Fibroblast of skin of left biceps (primary cell): Measurements from ENCODE around the gene UNC5B.
"Not testable (repeated sequence)": the region's sequence is repeated elsewhere in the genome, so short reads cannot be mapped to it uniquely, and the experiment has no call there.

ENCODE experiments used
- DNase-seq, 2 experiments: peaks; one replicate each; pipeline ENCODE4 v3.0.0-alpha.2; 2013; ENCODE audit warnings: low read depth in 2 of 2

UNC5B gene

DNA sequence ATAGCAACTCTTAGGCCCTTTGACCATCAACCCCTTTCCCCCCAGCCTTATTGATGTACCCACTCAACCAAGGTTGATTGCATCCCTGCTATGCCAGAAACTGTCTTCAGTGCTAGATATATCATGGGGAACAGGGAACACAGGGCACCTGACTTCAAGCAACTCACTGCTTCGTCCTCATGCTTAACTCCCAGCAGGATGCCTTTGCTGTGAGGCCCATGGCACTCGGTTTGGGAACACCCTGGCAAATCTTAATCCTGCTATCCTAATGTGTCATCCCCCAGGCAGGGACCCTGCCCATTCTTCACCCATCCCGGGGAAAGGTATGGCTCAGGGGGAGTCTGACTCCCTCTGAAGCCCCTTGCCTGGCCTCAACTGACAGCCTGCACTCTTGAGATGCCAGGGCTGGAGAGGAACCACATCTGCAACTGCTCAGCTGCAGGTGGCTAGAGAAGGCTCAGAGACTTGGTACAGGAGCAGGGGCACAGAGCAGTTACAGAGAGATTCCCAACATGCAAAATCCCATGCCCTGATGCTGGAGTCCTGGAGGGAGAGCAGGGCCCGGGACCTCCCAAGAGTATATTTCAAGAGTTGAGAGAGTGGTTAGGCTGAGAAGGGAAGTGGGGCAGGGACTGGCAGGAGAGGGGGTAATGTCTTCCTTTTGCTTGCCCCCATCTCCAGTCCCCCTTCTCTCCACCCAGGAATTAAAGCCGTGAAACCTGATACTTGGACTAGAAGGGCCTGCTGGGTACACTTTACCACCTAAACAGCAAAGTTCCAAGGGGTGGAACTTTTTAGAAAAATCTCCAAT, 2.4 kb upstream of the UNC5B start:
- DNase-seq, result no peak

GRCh38 chr10:71210542-71210871, 1.9 kb upstream of the UNC5B start:
- DNase-seq, result no peak

- DNase-seq, result no peak
Measured at GRCh38 chr10:71211053-71211452, 1.3 kb upstream of the UNC5B start.

DNA sequence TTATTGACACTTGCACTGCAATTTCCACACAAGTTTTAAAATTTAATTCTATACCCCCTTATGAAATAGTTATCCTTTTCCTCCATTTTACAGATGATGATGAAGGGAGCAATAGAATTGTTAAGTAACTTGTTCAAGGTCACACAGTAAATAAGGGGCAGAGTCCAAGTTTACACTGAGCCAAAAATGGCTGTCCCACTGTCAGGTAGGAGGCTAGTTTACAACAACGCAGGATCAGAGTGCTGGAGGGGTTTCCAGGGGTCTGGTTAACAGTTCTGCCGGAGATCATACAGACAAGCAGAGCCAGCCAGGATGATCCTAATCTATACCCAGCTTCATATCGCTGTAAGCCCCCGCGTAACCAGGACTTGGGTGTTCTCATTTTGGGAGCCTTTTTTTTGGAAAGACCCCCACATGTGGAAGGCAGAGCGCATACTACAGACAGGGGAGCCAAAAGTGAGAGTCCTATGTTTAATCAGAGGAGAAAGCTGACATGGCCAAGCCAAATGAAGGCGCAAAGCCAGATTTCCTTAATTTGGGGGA, 524 bp upstream of the UNC5B start:
- DNase-seq, result no peak

DNA sequence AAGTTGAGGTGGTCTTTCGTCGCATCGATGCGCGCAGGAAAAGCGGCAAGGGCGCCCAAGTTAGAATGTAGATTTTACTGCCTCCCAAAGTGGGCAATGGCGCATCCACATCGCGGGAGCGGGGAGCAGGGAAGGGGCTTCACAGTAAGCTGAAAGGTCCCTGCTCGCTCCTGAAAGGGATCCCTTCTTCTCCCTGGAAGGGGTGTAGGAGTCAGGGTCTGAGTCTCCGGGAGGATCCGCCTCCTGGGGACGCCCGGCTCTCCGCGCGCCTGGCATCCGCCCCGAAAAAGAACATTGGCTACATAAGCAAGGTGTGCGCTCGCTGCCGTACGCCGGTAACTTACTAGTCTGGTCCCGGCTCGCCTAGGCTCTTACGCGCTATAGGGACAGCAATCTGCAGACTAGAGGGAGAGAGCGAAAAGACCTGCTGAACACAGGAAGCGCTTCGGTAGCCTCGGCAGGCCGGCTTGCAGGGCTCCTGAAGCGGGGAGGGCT, 804 bp downstream of the UNC5B start:
- no peak for DNase-seq

DNA sequence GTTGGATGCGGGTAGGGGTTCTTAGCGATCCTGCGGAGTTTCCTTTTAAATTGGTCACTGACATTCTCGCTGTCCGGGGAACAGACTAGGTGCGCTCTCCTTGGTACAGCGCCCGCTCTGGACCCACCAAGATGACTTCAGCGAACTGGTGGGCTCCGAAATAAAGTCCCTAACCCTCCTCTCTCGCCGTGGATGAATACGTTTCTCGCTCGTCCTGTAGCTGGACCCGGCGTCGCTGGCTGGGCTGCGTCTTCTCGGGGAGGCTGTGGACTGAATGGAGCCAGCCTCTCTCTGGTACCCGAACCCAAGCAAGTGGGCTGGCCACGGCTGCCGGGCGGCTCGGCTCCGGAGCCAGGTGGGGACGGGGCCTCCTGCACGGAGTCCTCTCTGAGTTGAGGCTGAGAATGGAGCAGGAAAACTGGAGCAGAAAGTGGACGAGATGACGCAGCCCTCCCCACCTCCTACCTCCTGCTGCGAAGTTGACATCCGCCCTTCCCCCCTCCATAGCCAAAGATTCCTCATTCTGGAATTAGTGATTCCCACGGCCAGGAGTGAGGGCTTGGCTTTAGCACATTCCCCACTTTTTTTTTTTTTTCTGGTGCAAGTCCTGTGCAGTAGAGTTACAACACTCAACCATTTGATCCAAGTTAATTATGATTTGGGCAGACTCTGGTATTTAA, 1.5 kb downstream of the UNC5B start:
- peak; percentile 79 to 82 for DNase-seq

DNA sequence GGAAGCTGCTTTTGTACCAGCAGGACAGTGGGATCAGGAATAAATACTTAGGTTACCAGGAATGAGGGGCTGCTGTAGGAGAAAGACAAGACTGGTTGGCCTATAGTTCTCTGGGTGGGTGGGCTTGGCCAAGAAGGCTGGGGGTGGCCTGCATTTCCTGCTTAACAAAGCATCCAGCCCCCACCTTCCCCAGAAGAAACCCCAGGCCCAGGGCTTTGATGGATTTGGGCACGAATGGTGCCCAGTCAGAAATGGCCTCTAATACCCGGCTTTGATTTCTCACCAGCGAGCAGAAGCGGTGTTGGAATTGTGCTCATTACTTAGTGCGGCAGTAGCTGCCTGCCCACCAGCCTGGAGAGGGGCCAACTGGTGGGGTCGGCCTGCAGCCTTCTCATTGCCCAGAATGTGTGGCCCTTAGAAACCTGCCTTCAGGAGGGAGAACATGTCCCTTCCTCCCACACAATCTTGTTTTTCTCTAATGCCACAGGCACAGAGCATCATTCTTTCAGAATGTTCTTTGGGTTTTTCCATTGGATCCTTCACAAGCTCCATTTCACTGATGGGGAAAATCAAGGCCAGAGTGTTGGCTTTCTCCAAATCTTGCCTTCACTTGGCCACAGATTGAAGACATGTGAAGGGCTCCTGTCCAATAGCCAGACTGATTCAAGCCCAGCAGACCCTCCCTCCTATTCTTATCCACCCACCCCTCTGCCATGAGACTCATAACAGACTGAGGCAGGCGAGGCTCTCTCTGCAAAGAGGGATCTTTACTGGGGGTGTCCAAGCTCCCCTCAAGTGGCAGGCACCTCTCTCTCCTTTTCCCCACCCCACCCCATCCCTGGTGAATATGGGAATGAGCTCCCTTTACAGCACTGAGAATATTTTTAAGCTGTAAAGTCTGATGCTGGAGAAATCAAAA, 2.5 kb downstream of the UNC5B start:
- no peak for DNase-seq

- DNase-seq, result no peak
Measured at GRCh38 chr10:71216363-71216695, 4.0 kb downstream of the UNC5B start.

DNA sequence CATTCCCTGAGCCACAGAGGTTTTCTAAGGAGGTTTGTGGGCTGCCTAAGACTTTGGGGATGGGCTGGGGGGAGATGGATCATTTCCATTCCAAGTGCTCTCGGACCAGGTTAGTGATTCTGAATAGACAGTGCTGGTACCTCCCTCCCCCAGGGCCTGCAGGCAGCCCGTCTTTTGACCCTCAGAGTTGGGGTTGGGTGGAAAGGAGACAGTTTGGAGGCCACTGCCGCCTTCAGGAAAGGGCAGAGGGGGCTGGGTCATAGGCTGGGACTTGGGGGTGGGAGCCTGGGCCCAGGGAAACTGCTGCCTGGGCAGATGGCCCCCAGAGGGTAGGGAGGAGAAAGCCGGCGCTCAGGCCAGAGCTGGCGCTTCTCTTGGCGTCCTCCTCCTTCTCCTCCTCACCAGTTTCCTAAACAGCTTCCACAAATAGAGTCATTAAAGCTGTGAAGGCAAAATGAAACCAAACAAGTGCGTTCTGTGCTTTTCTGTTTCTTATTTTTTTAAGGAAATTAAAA, 4.4 kb downstream of the UNC5B start:
- DNase-seq, result no peak

DNA sequence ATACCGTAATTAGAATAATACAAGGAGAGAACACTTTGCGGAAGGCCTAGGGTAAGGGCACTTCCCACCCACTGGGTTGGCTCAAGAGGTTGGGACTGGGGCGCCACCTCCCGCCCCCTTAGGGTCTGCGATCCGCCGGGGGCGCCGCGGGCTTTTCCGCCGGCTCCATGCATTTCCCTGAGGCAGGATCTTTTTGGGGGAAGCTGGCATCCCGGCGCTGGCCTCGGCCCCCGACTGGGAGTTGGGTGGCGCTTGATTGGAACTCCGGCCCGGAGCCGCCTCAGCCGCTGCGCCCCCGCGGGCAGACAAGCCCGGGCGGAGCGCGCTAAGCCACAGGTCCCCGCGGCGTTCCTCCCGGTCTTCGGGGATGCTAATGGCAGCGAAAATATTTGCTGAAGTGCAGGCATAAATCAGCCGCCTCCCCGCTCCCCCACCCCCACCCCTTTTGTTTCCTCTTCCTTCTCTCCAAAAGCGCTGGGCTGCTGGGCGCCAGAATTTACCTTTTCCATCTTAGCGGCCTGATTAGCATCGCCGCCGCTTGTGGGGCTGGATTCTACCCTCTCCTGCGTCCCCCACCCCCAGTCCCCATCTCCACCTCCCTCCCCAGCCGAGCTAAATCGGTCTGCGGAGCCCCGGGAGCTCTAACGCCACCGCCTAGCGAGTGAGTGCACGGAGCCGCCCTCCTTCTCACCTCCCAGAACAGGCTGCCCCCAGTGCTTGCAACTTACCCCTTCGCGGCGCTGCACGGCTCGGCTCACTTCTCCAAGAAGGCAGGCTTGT, 5.1 kb downstream of the UNC5B start:
- DNase-seq, result no peak

DNA sequence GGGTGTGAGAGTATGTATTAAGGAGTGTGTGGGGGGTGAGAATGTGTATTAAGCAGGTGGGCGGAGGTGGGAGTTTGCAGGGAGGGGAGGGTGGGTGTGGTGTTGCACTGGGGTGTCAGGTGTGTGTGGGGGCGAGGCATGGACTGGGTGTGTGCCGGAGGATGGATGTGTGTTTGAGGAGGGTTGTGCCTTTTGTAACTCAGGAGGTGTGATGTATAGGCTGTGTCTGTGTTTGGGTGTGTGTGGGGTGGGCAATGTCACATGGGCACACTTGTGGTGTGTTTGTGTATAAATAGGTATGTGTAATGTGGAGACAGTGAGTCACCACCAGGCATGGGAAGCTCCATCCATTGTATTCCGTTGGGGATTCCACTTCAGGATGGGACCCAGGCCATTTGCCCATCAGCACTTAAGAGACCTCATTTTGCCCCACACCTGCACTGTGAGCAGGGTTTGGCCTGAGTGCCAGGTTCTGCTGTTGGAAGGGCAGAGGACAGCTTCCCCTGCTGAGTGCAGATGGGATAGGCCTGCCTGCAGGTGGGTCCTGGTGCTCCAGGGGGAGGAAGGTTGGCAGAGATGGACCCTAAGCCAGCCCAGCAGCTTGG, 5.8 kb downstream of the UNC5B start:
- no peak for DNase-seq

GRCh38 chr10:71218651-71219050, 6.3 kb downstream of the UNC5B start:
- no peak for DNase-seq

- not testable (repeated sequence) for DNase-seq
Measured at GRCh38 chr10:71219236-71219917, 7.0 kb downstream of the UNC5B start.

DNA sequence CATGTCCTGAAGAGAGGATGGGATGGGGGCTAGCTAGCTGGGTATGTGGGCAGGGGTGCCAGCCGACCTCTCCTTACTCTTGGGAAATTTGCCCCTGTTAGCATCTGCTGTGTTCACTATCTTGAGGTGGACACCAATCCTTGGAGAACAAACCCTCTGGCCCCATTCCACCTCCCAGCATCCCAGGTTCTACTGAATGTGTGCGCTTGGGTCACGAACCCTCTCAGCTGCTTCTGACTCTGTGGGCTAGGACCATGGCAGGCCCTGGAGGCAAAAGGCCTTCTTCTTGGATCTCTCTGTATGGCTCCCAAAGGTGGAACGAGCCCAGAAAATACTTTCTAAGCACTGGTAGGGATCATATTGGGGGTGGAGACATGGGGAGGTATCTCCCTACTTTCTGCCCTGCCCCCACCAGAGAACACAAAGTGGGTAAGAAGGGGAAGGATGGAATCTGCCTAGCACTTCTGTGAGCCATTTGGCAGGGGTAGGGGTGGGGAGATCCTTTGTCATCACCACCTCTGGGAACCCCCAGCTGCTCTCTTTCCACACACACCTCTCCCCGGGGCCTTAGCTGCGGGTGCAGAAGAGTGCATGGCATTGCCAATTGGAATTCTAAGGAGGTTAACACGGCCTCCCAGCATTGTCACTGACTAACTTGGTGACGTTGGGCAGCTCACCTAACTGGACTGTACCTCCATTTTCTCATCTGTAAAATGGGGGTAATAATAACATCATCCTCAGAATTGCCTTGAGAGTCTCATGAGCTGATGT, 7.7 kb downstream of the UNC5B start:
- no peak for DNase-seq

GRCh38 chr10:71220689-71221540, 8.5 kb downstream of the UNC5B start:
- DNase-seq, result no peak

DNA sequence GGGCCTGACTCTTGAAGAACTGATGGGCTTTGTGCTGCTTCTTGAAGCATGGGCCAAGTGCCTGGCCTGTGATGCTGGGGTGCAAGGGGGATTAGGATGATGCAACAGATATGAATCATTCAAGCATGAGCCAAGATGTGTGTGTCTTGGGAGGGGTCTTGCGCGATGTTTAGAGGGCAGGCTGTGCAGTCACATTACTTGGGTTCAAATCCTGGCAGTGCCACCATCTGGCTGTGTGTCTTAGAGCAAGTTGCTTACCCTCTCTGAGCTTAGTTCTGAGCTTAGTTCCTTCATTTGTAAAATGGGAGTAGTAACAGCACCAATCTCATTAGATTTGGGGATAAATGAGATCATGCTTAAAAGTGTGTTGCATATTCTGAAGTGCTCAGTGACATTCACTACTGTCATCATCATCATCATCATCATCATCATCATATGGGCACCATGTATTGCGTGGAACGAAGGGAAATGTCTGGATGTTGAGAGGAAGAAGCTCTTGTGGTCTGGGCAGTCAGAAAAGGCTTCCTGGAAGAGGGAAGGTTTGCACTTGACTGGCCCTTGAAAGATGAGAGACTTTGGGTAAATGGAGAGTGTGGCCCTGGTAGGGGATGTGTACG, 9.3 kb downstream of the UNC5B start:
- no peak for DNase-seq

DNA sequence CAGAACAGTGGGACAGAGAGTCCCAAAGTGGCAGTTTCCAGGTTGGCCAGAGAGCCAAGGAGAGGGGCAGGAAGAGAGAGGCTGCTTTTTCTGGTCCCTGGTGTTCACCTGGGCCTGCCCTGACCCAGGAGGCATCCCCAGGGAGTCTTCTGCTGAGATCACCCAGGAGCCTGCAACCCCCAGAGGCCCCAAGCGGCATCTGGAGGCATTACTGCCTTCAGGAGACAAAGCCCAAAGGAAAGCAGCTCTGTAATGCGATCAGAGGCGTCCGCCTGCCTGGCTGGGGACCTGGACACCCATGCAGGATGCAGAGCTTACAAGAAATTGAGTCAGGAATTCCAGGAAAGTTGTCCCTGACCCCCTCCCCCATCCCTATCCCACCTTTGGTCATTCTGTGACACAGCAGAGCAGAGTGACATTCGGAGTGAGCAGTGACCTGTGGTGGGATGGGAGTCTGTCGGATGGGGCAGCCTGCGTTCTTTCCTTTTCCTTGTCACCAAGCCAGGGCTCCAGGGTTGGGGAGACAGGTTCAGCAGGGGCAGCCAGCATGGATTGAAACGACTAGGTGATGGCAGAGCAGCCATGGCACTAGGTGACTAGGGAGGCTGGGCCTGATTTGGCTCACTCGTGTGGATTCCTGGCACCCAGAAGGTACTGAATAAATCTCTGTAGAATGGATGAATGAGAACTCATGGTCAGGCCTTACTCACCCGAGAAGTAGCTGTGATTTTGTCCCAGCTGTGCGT, 10.4 kb downstream of the UNC5B start:
- DNase-seq, result no peak
